HG03565 (cell line): ENCODE measurements around the gene SKA3.
"Not testable (repeated sequence)": the region's sequence is repeated elsewhere in the genome, so short reads cannot be mapped to it uniquely, and the experiment has no call there.

Experiments used
- ATAC-seq: cut with Tn5 transposase; IDR thresholded peaks from one replicate; pipeline ENCODE4 v1.9.1; 2021; ENCODE audit warnings: mild to moderate bottlenecking, moderate library complexity; ENCODE audit not compliant: unreplicated experiment

SKA3 gene

DNA sequence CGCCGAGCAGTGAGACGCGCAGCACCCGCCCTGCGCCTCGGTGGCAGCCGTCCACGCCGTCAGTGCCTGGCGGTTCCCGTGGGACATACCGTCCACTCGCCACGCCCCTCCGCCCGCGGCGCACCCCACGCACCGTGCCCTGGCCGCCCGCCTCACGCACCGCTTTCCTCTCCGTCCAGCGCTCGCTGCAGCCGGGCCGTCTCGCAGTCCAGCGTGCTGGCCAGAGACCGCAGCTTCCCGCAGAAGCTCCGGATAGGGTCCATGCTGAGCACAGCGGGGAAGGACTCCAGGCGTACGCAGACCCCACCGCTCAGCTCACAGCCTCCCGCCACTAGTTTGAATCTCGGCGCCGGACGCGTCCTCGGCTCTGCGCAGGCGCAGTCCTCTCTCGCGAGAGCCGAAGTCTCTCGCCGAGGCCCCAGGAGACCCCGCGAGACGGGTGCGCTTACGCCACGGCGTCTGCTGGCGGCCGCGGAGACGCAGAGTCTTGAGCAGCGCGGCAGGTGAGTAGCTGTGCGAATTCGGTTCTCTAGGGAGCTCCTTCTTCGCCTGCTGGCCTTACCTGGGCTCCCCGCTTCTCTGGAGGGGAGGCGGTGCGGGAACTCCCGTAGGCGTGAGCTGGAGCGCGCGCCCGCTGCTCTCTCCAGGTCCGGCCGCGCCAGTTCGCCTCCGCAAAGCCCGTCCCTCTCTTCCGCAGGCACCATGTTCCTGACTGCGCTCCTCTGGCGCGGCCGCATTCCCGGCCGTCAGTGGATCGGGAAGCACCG lies at the start of gene SKA3, which contains the start of gene MRPL57:
Gene SKA3, minus strand, starts transcription at position 338 of the 767 bp plus-strand sequence. Its CDS starts 75 bp downstream, at position 263.
Gene MRPL57, plus strand, starts transcription at position 444 of the 767 bp plus-strand sequence. Its CDS starts 259 bp downstream, at position 703.
- peak; percentile 80 for ATAC-seq

DNA sequence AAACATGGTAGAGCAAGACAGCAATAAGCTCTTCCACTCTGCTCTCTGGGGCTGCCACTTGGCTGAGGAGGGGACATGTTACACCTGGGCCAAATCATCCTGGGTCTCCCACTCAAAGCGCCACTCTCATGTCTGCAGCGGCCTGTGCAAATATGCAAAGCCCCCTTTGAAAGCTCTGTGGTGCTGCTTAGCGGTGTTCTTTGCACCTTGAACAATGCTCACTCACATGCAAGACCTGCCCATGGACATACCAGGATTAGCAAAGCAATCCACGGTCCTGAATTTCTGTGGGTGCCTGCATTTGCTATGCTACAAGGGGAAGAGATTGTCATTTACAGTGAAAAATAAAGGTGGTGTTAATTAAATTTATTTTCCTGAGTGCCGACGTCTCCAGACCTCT lies 48.7 kb upstream of the SKA3 start:
- no peak for ATAC-seq

DNA sequence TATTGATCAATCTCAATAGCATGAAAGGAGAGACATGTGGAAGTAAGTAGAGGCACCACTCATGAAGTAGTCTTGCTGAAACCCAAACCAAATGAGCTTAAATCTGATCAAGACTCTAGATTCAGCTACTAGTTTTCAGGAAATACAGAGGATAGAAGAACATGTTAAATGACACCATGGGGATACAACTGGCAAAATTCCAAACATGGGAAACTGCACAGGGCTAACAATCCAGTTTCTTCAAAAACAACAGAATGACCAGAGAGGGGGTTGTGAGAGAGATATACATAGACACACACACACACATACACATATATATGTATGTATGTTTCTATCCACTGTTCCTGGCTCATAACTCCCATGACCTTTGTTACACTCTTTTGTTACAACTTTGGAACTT lies 44.9 kb upstream of the SKA3 start:
- no peak for ATAC-seq

DNA sequence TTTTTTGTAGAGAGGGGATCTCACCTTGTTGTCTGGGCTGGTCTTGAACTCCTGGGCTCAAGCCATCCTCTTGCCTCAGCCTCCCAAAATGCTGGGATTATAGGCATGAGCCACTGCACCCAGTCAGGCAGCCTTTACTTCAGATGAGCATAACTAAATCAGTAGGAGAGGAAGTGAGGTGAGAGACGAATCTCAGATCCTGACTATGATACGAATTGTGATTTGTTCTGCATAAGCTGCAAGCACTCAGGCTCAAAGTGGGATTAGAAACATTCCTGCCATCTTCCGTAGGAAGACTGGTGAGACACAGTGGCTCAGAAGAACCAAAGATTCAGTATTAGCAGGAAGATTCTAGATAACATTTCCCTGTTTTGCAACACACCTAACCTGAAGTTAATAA lies 43.4 kb upstream of the SKA3 start:
- ATAC-seq, result not testable (repeated sequence)

DNA sequence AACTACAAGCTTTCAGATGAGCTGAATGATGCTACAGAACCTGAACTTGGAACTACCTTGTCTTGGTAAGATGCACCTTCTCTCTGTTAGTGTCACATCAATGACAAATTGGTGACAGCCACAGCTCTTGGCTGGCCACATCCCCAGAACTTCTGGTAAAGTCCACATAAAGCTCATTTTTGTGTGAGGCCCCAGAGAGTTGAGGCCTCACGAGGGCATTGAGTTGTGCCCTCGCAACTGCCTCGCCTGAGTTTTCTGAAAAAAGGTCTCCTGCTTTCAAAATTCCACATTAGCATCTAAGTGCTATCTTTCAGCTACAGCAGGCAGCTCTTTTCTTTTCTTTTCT lies 42.7 kb upstream of the SKA3 start:
- no peak for ATAC-seq

GRCh38 chr13:21218351-21219035 lies 42.1 kb upstream of the SKA3 start:
- peak; percentile 94 for ATAC-seq

DNA sequence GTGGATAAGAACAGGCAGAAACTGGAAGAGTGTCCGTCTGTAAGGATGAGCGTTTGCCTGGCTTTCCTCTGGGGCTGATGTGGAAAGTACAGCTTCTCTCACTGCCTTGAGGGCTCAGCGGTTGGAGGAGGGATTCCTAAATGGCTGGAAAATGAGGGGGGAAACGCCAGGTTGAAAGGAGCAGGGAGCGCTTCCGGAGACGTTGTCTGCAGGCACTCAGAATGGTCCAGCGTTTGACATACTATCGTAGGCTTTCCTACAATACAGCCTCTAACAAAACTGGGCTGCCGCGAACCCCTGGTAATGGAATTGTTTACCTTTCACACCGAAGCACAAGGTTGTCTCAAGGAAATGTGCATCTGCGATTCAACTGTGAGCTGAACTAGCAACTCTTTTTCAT lies 40.0 kb upstream of the SKA3 start:
- ATAC-seq, result no peak

GRCh38 chr13:21215419-21215818 lies 39.1 kb upstream of the SKA3 start:
- ATAC-seq, result not testable (repeated sequence)

DNA sequence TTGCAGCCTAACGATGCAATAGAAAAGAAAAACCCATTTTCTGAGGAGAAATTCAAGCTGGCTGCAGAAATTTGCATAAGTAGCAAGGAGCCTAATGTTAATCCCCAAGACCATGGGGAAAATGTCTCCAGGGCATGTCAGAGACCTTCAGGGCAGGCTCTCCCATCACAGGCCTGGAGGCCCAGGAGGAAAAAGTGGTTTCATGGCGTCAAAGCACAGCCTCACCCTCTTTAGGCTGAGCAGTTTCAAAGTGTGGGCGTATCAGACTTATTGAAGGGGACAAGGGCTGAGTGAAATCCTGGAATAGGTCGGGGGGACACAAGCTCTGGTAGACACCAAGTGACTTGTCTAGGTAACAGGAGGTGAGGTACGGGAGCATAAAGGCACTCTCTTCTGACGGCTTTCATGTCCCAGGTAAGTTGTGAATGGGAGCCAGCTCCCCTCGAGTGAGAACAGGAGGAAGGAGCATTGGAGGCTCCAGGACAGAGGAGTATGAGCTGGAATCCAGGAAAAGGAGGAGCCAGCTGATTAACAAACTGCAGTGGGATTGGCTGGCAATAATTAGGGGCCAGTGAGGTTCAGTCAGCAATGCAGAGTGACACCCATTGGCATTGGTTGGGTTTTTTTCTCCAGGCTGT lies 35.9 kb upstream of the SKA3 start:
- no peak for ATAC-seq

DNA sequence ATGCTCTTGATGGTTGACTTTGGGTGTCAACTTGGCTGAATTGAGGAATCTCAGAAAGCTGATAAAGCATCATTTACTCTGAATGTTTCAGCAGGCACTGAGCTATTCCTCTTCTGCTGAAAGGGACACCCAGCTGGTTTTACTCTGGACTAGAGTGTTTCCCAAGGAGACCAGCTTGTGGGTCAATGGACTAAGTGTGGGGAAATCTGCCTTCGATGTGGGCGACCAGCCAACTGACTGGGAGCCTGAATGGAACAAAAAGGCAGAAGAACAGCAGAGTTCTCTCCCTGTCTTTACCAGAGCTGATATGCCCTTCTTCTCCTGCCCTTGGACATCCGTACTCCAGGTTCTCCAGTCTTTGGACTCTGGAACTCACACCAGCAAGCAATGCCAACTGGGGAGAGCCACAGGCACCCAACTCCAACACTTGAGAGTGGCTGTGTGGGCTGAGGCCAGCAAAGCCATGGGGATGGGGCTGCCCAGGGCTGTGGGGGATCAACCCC lies 32.4 kb upstream of the SKA3 start:
- ATAC-seq, result no peak

GRCh38 chr13:21202767-21203531 lies 26.6 kb upstream of the SKA3 start:
- no peak for ATAC-seq

DNA sequence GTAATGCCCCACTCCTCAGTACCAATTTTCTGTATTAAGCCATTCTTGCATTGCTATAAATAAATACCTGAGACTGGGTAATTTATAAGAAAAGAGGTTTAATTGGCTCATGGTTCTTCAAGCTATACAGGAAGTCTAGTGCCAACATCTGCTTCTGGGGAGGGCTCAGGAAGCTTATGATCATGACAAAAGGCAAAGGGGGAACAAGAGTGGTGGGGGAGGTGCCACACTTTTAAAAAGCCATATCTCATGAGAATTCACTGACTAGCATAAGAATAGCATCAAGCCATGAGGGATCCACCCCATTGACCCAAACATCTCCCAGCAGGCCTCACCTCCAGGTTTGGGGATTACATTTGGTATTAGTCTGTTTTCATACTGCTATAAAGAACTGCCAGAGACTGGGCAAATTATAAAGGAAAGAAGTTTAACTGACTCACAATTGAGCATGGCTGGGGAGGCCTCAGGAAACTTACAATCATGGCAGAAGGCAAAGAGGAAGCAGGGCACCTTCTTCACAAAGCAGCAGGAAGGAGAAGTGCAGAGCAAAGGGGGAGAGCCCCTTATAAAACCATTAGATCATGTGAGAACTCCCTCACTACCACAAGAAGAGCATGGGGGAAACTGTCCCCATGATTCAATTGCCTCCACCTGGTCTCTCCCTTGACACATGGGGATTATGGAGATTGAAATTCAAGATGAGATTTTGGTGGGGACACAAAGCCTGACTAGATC lies 25.3 kb upstream of the SKA3 start:
- not testable (repeated sequence) for ATAC-seq

GRCh38 chr13:21198391-21198790 lies 22.0 kb upstream of the SKA3 start:
- ATAC-seq, result not testable (repeated sequence)

- ATAC-seq, result not testable (repeated sequence)
Observed at GRCh38 chr13:21197606-21198225, 21.4 kb upstream of the SKA3 start.

GRCh38 chr13:21194756-21195155 lies 18.4 kb upstream of the SKA3 start:
- ATAC-seq, result not testable (repeated sequence)

DNA sequence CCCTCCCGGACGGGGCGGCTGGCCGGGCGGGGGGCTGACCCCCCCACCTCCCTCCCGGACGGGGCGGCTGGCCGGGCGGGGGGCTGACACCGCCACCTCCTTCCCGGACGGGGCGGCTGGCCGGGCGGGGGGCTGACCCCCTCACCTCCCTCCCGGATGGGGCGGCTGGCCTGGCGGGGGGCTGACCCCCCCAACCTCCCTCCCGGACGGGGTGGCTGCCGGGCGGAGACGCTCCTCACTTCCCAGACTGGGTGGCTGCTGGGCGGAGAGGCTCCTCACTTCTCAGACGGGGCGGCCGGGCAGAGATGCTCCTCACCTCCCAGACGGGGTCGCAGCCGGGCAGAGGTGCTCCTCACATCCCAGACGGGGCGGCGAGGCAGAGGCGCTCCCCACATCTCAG lies 10.1 kb upstream of the SKA3 start:
- ATAC-seq, result not testable (repeated sequence)

DNA sequence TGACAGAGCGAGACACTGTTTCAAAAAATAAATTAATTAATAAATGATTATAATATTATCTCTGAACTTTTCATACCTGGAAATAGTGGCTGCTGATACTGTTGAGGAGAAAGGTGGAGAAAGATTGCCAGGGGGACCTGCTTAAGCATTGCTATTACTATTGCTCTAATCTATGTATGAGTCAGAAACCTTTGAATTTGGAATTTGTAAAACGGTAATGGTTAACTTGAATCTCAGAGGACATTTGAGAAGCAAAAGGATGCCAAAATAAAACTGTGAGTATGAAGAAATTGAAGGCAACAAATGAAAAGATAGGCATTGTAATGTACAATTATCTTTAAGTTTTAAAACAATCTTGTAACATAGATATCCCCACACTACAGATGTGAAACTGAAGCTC lies 5.3 kb upstream of the SKA3 start:
- ATAC-seq, result no peak

DNA sequence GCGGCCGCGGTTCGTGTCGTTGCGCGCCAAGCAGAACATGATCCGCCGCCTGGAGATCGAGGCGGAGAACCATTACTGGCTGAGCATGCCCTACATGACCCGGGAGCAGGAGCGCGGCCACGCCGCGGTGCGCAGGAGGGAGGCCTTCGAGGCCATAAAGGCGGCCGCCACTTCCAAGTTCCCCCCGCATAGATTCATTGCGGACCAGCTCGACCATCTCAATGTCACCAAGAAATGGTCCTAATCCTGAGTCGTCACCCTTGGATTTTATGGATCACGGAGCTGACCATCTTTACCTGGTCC lies 581 bp upstream of the SKA3 start:
- peak; percentile 8 for ATAC-seq

DNA sequence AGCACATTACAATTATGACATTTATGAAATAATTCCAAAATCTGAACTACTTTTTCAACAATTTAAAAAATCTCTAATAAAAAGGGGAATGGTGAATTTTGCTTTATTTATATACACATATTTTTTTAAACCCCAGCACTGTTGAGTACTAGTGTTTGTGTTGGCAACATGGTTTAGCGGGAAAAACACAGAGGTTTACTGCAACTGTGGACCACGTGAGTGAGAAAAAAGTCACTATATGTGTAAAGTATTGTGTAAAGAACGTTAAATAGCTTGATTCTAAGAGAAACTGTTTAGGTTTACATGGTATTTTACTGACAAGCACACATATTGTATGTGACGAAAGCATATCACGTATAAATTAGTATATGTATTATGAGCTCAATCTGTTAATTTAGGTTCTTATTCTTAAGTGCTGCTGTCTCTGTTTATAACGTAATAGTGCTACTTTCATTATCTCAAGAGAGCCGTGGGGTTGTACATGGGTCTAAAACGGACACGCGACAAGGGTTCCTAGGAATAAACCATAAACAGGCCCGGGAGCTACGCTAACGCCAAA lies 617 bp downstream of the SKA3 start:
- ATAC-seq, result no peak

DNA sequence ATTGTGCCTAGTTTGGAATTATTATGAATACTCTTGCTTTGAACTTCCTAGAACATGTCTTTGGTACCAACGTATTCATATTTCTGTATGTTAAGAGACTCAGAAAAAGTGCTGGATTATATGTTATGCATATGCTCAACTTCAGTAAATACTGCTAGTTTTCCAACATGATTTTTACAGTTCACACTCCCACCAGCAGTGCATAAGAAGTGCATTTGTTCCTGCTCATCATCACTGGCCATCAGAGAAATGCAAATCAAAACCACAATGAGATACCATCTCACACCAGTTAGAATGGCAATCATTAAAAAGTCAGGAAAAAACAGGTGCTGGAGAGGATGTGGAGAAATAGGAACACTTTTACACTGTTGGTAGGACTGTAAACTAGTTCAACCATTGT lies 2.6 kb downstream of the SKA3 start:
- ATAC-seq, result not testable (repeated sequence)
